Middle frontal gyrus (tissue), 1 donor: Measurements from ENCODE around the gene NT5C2.
A peak's percentile ranks its signal among the peaks of the same experiment; 100 is the strongest.

ENCODE experiments used
- DNase-seq: peaks from one replicate; pipeline ENCODE4 v3.0.0-alpha.2; 2015; ENCODE audit warnings: low spot score; ENCODE audit errors: extremely low spot score

The NT5C2 gene

GRCh38 chr10:103066141-103067098 lies 126.7 kb downstream of the NT5C2 start:
- no peak for DNase-seq

GRCh38 chr10:103064956-103065355 lies 128.1 kb downstream of the NT5C2 start:
- no peak for DNase-seq

GRCh38 chr10:103062854-103063590 lies 130.1 kb downstream of the NT5C2 start:
- DNase-seq, result no peak

GRCh38 chr10:103060575-103060974 lies 132.5 kb downstream of the NT5C2 start:
- no peak for DNase-seq

GRCh38 chr10:103058034-103058433 lies 135.0 kb downstream of the NT5C2 start:
- DNase-seq, result no peak

GRCh38 chr10:103055105-103055504 lies 138.0 kb downstream of the NT5C2 start:
- no peak for DNase-seq

GRCh38 chr10:103054621-103055020 lies 138.5 kb downstream of the NT5C2 start:
- DNase-seq, result no peak

GRCh38 chr10:103053659-103054581 lies 139.2 kb downstream of the NT5C2 start:
- peak; percentile 27 for DNase-seq

- DNase-seq, result no peak
Observed at GRCh38 chr10:103049237-103049636, 143.8 kb downstream of the NT5C2 start.

- no peak for DNase-seq
Observed at GRCh38 chr10:103047381-103047780, 145.7 kb downstream of the NT5C2 start.

GRCh38 chr10:103045961-103046360 lies 147.1 kb downstream of the NT5C2 start:
- no peak for DNase-seq

GRCh38 chr10:103044942-103045489 lies 148.1 kb downstream of the NT5C2 start:
- no peak for DNase-seq

GRCh38 chr10:103042908-103043307 lies 150.2 kb downstream of the NT5C2 start:
- no peak for DNase-seq

- DNase-seq, result no peak
Observed at GRCh38 chr10:103042129-103042528, 150.9 kb downstream of the NT5C2 start.

- DNase-seq, result no peak
Observed at GRCh38 chr10:103041391-103041790, 151.7 kb downstream of the NT5C2 start.

GRCh38 chr10:103040418-103040817 lies 152.7 kb downstream of the NT5C2 start:
- DNase-seq, result no peak

GRCh38 chr10:103038570-103038969 lies 154.5 kb downstream of the NT5C2 start:
- no peak for DNase-seq
